Measurements from ENCODE around the gene KPTN.

- no peak for TF ChIP-seq YY1 (IDR thresholded peaks at IDR 0.05; ENCODE audit: insufficient read depth, insufficient read length)
- no peak for TF ChIP-seq SUZ12 (IDR thresholded peaks at IDR 0.05; ENCODE audit: extremely low read depth, insufficient read depth, insufficient read length)
These were observed 14.3 kb downstream of the KPTN start for GRCh38 chr19:47469719-47470118.
